ENCODE data around the gene CRABP2. TPM values are rescaled to one million over a fixed set of nuclear protein-coding genes. Genes with fewer than 3 reads are reported as not detected.

CRABP2 gene
- total and polyA plus RNA-seq, 2 of the 4 experiments (the other 2 are of a cell fraction), result 6.3 to 15.7 TPM

DNA sequence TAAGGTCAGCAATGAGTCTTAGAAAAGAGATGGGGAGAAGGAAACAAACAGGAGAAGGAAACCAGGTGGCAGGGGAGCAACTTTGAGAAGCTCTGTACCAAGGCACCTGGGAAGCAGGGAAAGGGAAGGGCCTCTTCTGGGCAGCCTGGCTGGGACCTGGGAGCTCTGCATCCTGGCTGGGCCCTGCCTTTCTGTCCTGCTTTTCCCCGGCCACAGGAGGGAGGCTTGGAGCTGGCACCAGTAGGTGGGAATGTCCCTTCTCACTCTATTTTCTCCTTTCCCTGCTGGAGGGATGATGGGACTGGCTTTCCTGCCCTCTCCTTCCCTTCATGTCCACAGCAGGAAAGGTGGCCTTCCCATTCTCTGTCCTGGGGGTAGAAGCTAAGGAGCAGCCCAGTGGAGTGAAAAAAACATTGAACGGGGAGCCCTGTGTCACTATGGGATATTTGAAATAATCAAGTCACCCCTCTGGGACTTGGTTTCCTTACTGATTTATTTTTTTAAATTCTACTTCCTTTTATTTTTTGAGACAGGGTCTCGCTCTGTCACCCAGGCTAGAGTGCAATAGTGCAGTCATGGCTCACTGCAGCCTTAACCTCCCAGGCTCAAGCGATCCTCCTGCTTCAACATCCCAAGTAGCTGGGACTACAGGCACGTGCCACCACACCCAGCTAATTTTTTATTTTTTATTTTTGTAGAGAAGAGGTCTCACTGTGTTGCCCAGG lies 23.1 kb downstream of the CRABP2 start:
- no peak overlapping the region for H3K27ac ChIP-seq (ENCODE audit: insufficient read depth, low read length)
- no peak overlapping the region for H2BK120ac ChIP-seq (ENCODE audit: low read depth, low read length)
- no peak for DNase-seq
- TF ChIP-seq MXI1 (IDR thresholded peaks at IDR 0.05; ENCODE audit: borderline replicate concordance, low read depth, low read length) (no peak), MAZ (IDR thresholded peaks at IDR 0.05; ENCODE audit: borderline replicate concordance, low read depth, low read length) (no peak), POLR2A (IDR thresholded peaks at IDR 0.05; ENCODE audit: low read depth, low read length) (no peak), RCOR1 (IDR thresholded peaks at IDR 0.05; ENCODE audit: insufficient replicate concordance, low read length) (no peak), FOS (IDR thresholded peaks at IDR 0.05; ENCODE audit: low read depth, low read length) (no peak), MAFK (IDR thresholded peaks at IDR 0.05; ENCODE audit: low read depth, low read length) (no peak), NFE2L2 (IDR thresholded peaks at IDR 0.05; ENCODE audit: low read depth, low read length) (no peak), BHLHE40 (IDR thresholded peaks at IDR 0.05; ENCODE audit: low read depth, low read length) (no peak), SMC3 (IDR thresholded peaks at IDR 0.05; ENCODE audit: low read depth, low read length) (no peak), CTCF (conservative IDR thresholded peaks at IDR 0.05; ENCODE audit: low read depth, low read length) (no peak), CEBPB (IDR thresholded peaks at IDR 0.05; ENCODE audit: low read depth, low read length) (no peak), ELK1 (IDR thresholded peaks at IDR 0.05; ENCODE audit: borderline replicate concordance, low read depth, low read length) (no peak), CHD1 (IDR thresholded peaks at IDR 0.05; ENCODE audit: low read depth, low read length) (no peak), RFX5 (IDR thresholded peaks at IDR 0.05; ENCODE audit: low read depth, low read length) (no peak), RAD21 (IDR thresholded peaks at IDR 0.05; ENCODE audit: low read length) (no peak)
- H3K9ac ChIP-seq (ENCODE audit: low read depth, low read length), result no peak overlapping the region
- H2AFZ ChIP-seq (replicated peaks; ENCODE audit: low read length, poor library complexity), result no peak overlapping the region
- ATAC-seq (ENCODE audit: low read depth), result no peak
- H3K23ac ChIP-seq (ENCODE audit: low read depth, low read length), result no peak overlapping the region
- intact Hi-C loops (cut with micrococcal nuclease) (no loop called here), in situ Hi-C loops (cut with MboI; ENCODE audit: low sequenced_read_pairs) (no loop called here), dilution Hi-C loops (cut with HindIII; ENCODE audit: low sequenced_read_pairs, unreplicated experiment) (no loop called here)
- WGBS, 2 experiments (ENCODE audit: extremely low coverage in 2 of 2, insufficient read length in 1 of 2), result 86% methylated on average over 1 of the region's 5 CpGs; no CpG with 5 or more reads in 1 of the 2 experiments
- CTCF ChIA-PET, result interaction anchor here (1.0 to 1.4 kb wide), 2 partner anchors 22 to 58 kb away, joined by 3 read pairs; no protein-coding TSS in a partner anchor
- H2BK20ac ChIP-seq (ENCODE audit: low read depth, low read length), result no peak overlapping the region
- H3K56ac ChIP-seq (ENCODE audit: extremely low read depth, insufficient read depth, low read length), result no peak overlapping the region
- no peak overlapping the region for H2BK15ac ChIP-seq (ENCODE audit: low read depth, low read length)
- no peaks in the 10 kb centered on the region for H3K9me1 ChIP-seq (ENCODE audit: insufficient read depth, low read length)
- POLR2A ChIA-PET (ENCODE audit: unreplicated experiment), result no interaction called here
- H3K14ac ChIP-seq (replicated peaks; ENCODE audit: low read depth, low read length), result no peak overlapping the region
- H4K5ac ChIP-seq (ENCODE audit: low read depth, low read length), result no peak overlapping the region
- no peak overlapping the region for H2BK5ac ChIP-seq (ENCODE audit: low read depth, low read length, poor library complexity, severe bottlenecking)
- H3K79me1 ChIP-seq (ENCODE audit: low read depth in 1 of 2, low read length in 2 of 2), result peaks cover 0 to 5% of the 10 kb centered on the region in 2 experiments; a peak in 2 of 4 replicates
- H3K27me3 ChIP-seq (ENCODE audit: control insufficient read depth, insufficient read depth, low read length), result peaks cover 27% of the 10 kb centered on the region
- H3K4me1 ChIP-seq (ENCODE audit: control insufficient read depth, insufficient read depth, low read length), result peaks cover 6% of the 10 kb centered on the region; the same call in 1 of the 2 replicates
- H4K91ac ChIP-seq (ENCODE audit: insufficient read depth, low read depth, low read length), result no peak overlapping the region
- H3K36me3 ChIP-seq (ENCODE audit: control insufficient read depth, insufficient read depth, low read length), result no peaks in the 10 kb centered on the region
- H3K18ac ChIP-seq (ENCODE audit: low read depth, low read length), result no peak overlapping the region
- no peak overlapping the region for H4K8ac ChIP-seq (ENCODE audit: low read depth in 2 of 2, low read length in 2 of 2)
- H4K20me1 ChIP-seq (ENCODE audit: insufficient read depth, low read length), result no peaks in the 10 kb centered on the region
- no peaks in the 10 kb centered on the region for H3K9me3 ChIP-seq (ENCODE audit: control insufficient read depth, insufficient read depth, low read length)
- no peak overlapping the region for H3K4ac ChIP-seq (ENCODE audit: low read depth, low read length)
- H3K4me3 ChIP-seq (ENCODE audit: insufficient read depth, low read depth, low read length), result no peak overlapping the region
- no peak overlapping the region for H3K4me2 ChIP-seq (ENCODE audit: low read depth, low read length)
- H2AK5ac ChIP-seq (ENCODE audit: low read depth, low read length), result no peak overlapping the region
- BruUV-seq (replicated peaks), result no TSS peak
- H2AK9ac ChIP-seq (replicated peaks; ENCODE audit: low read depth, low read length, poor library complexity), result no peak overlapping the region
